SK-N-SH (cell line): ENCODE measurements around the gene SNAI3. TPM values are rescaled to one million over a fixed set of nuclear protein-coding genes. Genes with fewer than 3 reads are reported as not detected.

Source experiments
- CTCF ChIA-PET: fragments of 300-600, 350-600 bp; formaldehyde crosslinking; extraction: SDS; loops from one replicate; lab custom pipeline; 2021; lab: Yijun Ruan, JAX
- POLR2A ChIA-PET: fragments of 350-600 bp; sonication (Branson Sonifier 250); formaldehyde crosslinking; extraction: SDS; loops from one replicate; lab custom pipeline; 2020; ENCODE audit warnings: antibody characterized with exemption, inconsistent platforms; lab: Yijun Ruan, JAX
- DNase-seq: peaks from one replicate; pipeline ENCODE4 v3.0.0; 2012
- H2AFZ ChIP-seq: fragments of 200-600 bp; sonication (generic); 2 replicates; pipeline ENCODE4 v1.8.1; 2016; ENCODE audit warnings: antibody characterized with exemption, mild to moderate bottlenecking, low read depth
- H3F3A ChIP-seq: fragments of 200-600 bp; sonication (generic); replicated peaks from 2 replicates; pipeline ENCODE3; 2016; ENCODE audit warnings: antibody characterized with exemption, mild to moderate bottlenecking; ENCODE audit not compliant: insufficient read depth
- H3K27ac ChIP-seq, 2 experiments: fragments of 200-500 bp in 1 of 2; fragments of 200-600 bp in 1 of 2; sonication (Bioruptor generic) in 1 of 2; sonication (generic), shearing (Covaris generic) in 1 of 2; 2 replicates each; pipeline versions ENCODE4 v1.5.1 to v1.6.1; 2014 to 2016; ENCODE audit warnings: low read depth in 2 of 2, inconsistent platforms in 1 of 2, low read length in 1 of 2, mild to moderate bottlenecking in 1 of 2, mixed read lengths in 1 of 2
- H3K27me3 ChIP-seq: fragments of 200-600 bp; sonication (generic), shearing (Covaris generic); 2 replicates; pipeline ENCODE4 v1.6.1; 2016; ENCODE audit warnings: mixed run types; ENCODE audit not compliant: insufficient read depth
- H3K36me3 ChIP-seq, 2 experiments: fragments of 200-500 bp in 1 of 2; fragments of 200-600 bp in 1 of 2; sonication (Bioruptor generic) in 1 of 2; sonication (generic) in 1 of 2; replicated peaks in 1 of 2; 2 replicates each; pipeline versions ENCODE3 to v1.5.1; 2014 to 2016; ENCODE audit warnings: low read length in 1 of 2, mild to moderate bottlenecking in 1 of 2; ENCODE audit not compliant: insufficient read depth in 2 of 2, control insufficient read depth in 1 of 2
- H3K4me1 ChIP-seq, 2 experiments: fragments of 200-500 bp in 1 of 2; fragments of 200-600 bp in 1 of 2; sonication (Bioruptor generic) in 1 of 2; sonication (generic), shearing (Covaris generic) in 1 of 2; 2 replicates each; pipeline versions ENCODE4 v1.5.1 to v1.6.1; 2014 to 2016; ENCODE audit warnings: low read depth in 1 of 2, low read length in 1 of 2, mixed run types in 1 of 2; ENCODE audit not compliant: insufficient read depth in 2 of 2, control insufficient read depth in 1 of 2
- H3K4me2 ChIP-seq: fragments of 200-600 bp; sonication (generic), shearing (Covaris generic); 2 replicates; pipeline ENCODE4 v1.6.1; 2017; ENCODE audit warnings: mixed run types
- H3K4me3 ChIP-seq, 2 experiments: fragments of 200-500 bp in 1 of 2; fragments of 200-600 bp in 1 of 2; sonication (Bioruptor generic) in 1 of 2; sonication (generic), shearing (Covaris generic) in 1 of 2; 2 replicates each; pipeline versions ENCODE4 v1.5.1 to v1.8.1; 2014 to 2016; ENCODE audit warnings: low read depth in 2 of 2, inconsistent platforms in 1 of 2, low read length in 1 of 2, mild to moderate bottlenecking in 1 of 2, mixed read lengths in 1 of 2, moderate library complexity in 1 of 2
- H3K79me2 ChIP-seq: fragments of 200-600 bp; sonication (generic); 2 replicates; pipeline ENCODE4 v1.8.1; 2017; ENCODE audit warnings: mild to moderate bottlenecking; ENCODE audit not compliant: insufficient read depth
- H3K9ac ChIP-seq: fragments of 200-600 bp; sonication (generic); 2 replicates; pipeline ENCODE4 v1.6.1; 2017; ENCODE audit warnings: mixed run types
- H3K9me2 ChIP-seq: fragments of 200-600 bp; sonication (generic); 2 replicates; pipeline ENCODE4 v1.6.1; 2017; ENCODE audit warnings: mixed run types
- H3K9me3 ChIP-seq: fragments of 200-600 bp; sonication (generic); 2 replicates; pipeline ENCODE4 v1.6.1; 2017; ENCODE audit warnings: mixed run types, mild to moderate bottlenecking, moderate library complexity
- H4K20me1 ChIP-seq: fragments of 200-600 bp; sonication (generic); 2 replicates; pipeline ENCODE4 v1.6.1; 2017; ENCODE audit warnings: mild to moderate bottlenecking, mixed run types; ENCODE audit not compliant: insufficient read depth
- CHD2 ChIP-seq: fragments of 150-350 bp; IDR thresholded peaks from 2 replicates; pipeline ENCODE4 v1.6.1; 2018; ENCODE audit warnings: low read length; ENCODE audit not compliant: partially characterized antibody
- EP300 ChIP-seq, 2 experiments: IDR thresholded peaks; 2 replicates each; pipeline versions ENCODE4 v1.4.0 to v1.6.1; 2012; ENCODE audit warnings: borderline replicate concordance in 1 of 2, low read depth in 1 of 2, low read length in 1 of 2
- EZH2phosphoT487 ChIP-seq: fragments of 200-600 bp; sonication (generic); IDR thresholded peaks from 2 replicates; pipeline ENCODE4 v1.6.1; 2017; ENCODE audit warnings: low read depth, mixed run types, mild to moderate bottlenecking, antibody characterized with exemption, moderate library complexity, borderline replicate concordance
- FOXJ3 ChIP-seq: sonication (generic); formaldehyde crosslinking; IDR thresholded peaks from 2 replicates; pipeline ENCODE4 v1.5.1; 2020; ENCODE audit warnings: mild to moderate bottlenecking, missing genetic modification reagents
- FOXM1 ChIP-seq: IDR thresholded peaks from 2 replicates; pipeline ENCODE4 v1.4.0; 2012; ENCODE audit warnings: low read depth, mild to moderate bottlenecking
- GABPA ChIP-seq: IDR thresholded peaks from 2 replicates; pipeline ENCODE4 v1.4.0; 2012; ENCODE audit warnings: low read depth, mild to moderate bottlenecking
- ZBTB33 ChIP-seq: IDR thresholded peaks from 2 replicates; pipeline ENCODE4 v1.4.0; 2012; ENCODE audit warnings: low read depth, borderline replicate concordance
- WGBS: methylation state at CpG from one replicate; pipeline ENCODE4 v1.1.6; 2017; ENCODE audit warnings: low lambda C conversion rate; 5-methylcytosine and 5-hydroxymethylcytosine counted together
- polyA plus RNA-seq, 3 experiments: library from polyadenylated mRNA; depleted of rRNA; stranded (reverse); fragments of >200 nt; gene quantifications; 2 replicates each; pipeline ENCODE4 v1.2.3, GENCODE V29; 2012
- TF ChIP-seq, protein P1 (sequence below): IDR thresholded peaks from 2 replicates; pipeline ENCODE4; 2012

SNAI3 gene
- polyA plus RNA-seq, 1 of the 3 experiments (the other 2 are of a cell fraction), result 0.03 TPM

GRCh38 chr16:88734361-88734728 is 48.0 kb upstream of the SNAI3 start:
- no peak overlapping the region for H3K27ac ChIP-seq
- H3K9me2 ChIP-seq, result no peaks in the 10 kb centered on the region
- ChIA-PET CTCF (interaction anchor here (0.7 to 17.4 kb wide), 6 partner anchors 9 to 482 kb away, joined by 3 to 540 read pairs (median 18); no protein-coding TSS in a partner anchor), POLR2A (no interaction called here)
- no peak overlapping the region for H3K4me2 ChIP-seq
- 93% methylated on average over 5 of the region's 23 CpGs for WGBS
- no peak overlapping the region for H3K9ac ChIP-seq
- H3K9me3 ChIP-seq, result no peaks in the 10 kb centered on the region
- H3K4me1 ChIP-seq, result peaks cover 4 to 24% of the 10 kb centered on the region in 2 experiments; a peak in 2 of 4 replicates
- H3K27me3 ChIP-seq, result no peaks in the 10 kb centered on the region
- H3K36me3 ChIP-seq, result peaks cover 0 to 25% of the 10 kb centered on the region in 2 experiments
- H3K79me2 ChIP-seq, result peaks cover 15% of the 10 kb centered on the region; the same call in 1 of the 2 replicates
- H3F3A ChIP-seq, result peaks cover 20% of the 10 kb centered on the region
- no peak for TF ChIP-seq CHD2
- H3K4me3 ChIP-seq, result no peak overlapping the region
- peaks cover 35% of the 10 kb centered on the region for H4K20me1 ChIP-seq
- H2AFZ ChIP-seq, result no peak overlapping the region
- DNase-seq, result no peak

DNA sequence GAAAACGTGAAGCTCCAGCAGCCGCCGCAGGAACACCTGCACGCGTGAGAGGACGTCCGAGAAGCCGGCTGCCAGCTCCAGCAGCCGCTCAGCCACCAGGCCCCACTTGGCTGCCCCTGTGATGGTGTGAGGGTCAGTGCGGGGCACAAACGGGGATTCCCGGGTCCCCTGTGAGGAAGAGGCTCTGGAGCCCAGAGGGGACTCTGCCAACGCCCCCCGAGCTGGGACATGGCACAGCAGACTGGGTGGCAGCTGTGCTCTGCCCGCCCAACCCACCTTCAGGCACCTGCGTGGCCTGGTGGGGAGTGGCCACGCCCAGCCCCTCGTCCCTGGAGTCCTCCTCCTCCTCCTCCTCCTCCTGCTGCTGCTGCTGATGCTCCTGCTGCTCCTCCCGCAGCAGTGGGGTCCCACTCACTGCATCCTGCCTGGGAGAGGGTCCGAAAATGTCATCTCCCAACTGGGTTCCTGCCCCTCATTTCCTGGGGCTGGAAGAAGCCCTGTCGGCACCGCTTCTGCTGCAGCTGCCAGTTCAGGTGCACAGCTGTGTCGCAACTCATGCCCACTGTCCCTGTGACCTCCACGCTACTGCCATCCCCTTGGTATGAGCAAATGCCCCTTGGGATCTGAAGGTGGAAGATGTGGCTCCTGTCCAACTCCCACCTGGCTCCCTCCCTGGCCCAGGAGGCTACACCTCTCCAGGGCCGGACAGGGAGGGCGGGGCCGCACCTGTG is 47.5 kb upstream of the SNAI3 start:
- Histone ChIP-seq H3K4me3 (no peak overlapping the region), H3K4me2 (no peak overlapping the region), H3K9me2 (no peaks in the 10 kb centered on the region), H4K20me1 (peaks cover 35% of the 10 kb centered on the region), H3K27ac (no peak overlapping the region), H3K27me3 (no peaks in the 10 kb centered on the region)
- WGBS, result 95% methylated on average over 4 of the region's 27 CpGs
- CTCF ChIA-PET, result interaction anchor here (1.0 to 17.4 kb wide), 6 partner anchors 12 to 483 kb away, joined by 3 to 540 read pairs (median 8); partner anchors contain the start of genes GALNS and TRAPPC2L
- no peak for TF ChIP-seq EP300 (IDR thresholded peaks at IDR 0.05; ENCODE audit: borderline replicate concordance in 1 of 2, low read depth in 1 of 2, low read length in 1 of 2)
- TF ChIP-seq EZH2phosphoT487, result no peak
- no peak for TF ChIP-seq FOXJ3
- TF ChIP-seq GABPA, result no peak
- no peak for TF ChIP-seq ZBTB33
- no peak for TF ChIP-seq FOXM1
- TF ChIP-seq, protein P1, sequence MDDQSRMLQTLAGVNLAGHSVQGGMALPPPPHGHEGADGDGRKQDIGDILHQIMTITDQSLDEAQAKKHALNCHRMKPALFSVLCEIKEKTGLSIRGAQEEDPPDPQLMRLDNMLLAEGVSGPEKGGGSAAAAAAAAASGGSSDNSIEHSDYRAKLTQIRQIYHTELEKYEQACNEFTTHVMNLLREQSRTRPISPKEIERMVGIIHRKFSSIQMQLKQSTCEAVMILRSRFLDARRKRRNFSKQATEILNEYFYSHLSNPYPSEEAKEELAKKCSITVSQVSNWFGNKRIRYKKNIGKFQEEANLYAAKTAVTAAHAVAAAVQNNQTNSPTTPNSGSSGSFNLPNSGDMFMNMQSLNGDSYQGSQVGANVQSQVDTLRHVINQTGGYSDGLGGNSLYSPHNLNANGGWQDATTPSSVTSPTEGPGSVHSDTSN, result no peak
- TF ChIP-seq, all 33 proteins: peak for 0
- H2AFZ ChIP-seq, result no peak overlapping the region
- POLR2A ChIA-PET, result no interaction called here
- peaks cover 4 to 24% of the 10 kb centered on the region in 2 experiments; a peak in 2 of 4 replicates for H3K4me1 ChIP-seq
- no peaks in the 10 kb centered on the region for H3K9me3 ChIP-seq
- DNase-seq, result no peak
- peaks cover 15% of the 10 kb centered on the region; the same call in 1 of the 2 replicates for H3K79me2 ChIP-seq
- no peak overlapping the region for H3K9ac ChIP-seq
- H3K36me3 ChIP-seq, result peaks cover 0 to 25% of the 10 kb centered on the region in 2 experiments
- H3F3A ChIP-seq, result peaks cover 20% of the 10 kb centered on the region
